ENCODE measurements around the gene DNM3. TPM values are rescaled to one million over a fixed set of nuclear protein-coding genes. Genes with fewer than 3 reads are reported as not detected.

Gene DNM3
- total RNA-seq, 1 donor from 2014 or later: 1.1 TPM

DNA sequence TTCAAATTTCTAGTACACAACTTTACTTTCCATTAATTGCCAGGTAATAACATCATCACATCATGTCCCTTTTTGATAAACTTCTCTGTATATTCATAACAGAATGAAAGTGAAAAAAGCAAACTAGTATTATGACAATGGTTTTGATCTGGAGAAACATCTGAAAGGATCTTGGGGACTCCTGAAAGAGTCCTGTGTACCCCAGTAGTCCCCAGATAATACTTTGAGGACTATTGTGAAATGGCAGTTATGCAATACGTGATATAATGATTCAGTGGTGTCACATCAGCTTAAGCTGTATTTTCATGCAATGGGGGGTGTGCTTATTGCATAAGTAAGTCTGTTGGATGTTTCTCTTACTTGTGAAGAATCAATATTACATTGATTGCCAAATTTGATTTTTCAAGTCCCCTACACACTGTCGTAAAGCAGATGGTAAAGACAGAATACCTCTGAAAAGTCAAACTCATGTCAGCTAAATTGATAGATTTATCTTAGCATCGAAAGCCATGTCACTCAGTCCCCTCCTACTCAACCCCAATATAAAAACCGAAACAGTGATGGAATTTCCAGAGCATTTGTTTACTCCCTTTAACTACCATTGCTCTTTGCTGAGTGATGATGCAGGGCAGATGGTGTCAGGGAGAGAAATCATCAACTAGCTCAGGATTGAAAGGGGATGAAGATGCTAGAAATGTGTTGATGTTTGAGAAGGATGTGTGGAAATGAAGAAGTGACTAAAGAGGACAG, 432.5 kb downstream of the DNM3 start:
- Mint-ChIP-seq H3K9me3 (no peaks in the 10 kb centered on the region), H3K36me3 (no peaks in the 10 kb centered on the region), H3K4me3 (no peak overlapping the region), H3K4me1 (peaks cover 10% of the 10 kb centered on the region), H3K27me3 (ENCODE audit: insufficient read depth, low read depth) (no peaks in the 10 kb centered on the region), H3K27ac (no peak overlapping the region)
- H2AFZ ChIP-seq (replicated peaks): no peak overlapping the region
- no peak overlapping the region for H3K4me3 ChIP-seq
- H3K4me2 ChIP-seq: no peak overlapping the region
- TF ChIP-seq EZH2phosphoT487 (IDR thresholded peaks at IDR 0.05) (no peak), EZH2 (IDR thresholded peaks at IDR 0.05) (no peak)
- TF ChIP-seq, protein P1, sequence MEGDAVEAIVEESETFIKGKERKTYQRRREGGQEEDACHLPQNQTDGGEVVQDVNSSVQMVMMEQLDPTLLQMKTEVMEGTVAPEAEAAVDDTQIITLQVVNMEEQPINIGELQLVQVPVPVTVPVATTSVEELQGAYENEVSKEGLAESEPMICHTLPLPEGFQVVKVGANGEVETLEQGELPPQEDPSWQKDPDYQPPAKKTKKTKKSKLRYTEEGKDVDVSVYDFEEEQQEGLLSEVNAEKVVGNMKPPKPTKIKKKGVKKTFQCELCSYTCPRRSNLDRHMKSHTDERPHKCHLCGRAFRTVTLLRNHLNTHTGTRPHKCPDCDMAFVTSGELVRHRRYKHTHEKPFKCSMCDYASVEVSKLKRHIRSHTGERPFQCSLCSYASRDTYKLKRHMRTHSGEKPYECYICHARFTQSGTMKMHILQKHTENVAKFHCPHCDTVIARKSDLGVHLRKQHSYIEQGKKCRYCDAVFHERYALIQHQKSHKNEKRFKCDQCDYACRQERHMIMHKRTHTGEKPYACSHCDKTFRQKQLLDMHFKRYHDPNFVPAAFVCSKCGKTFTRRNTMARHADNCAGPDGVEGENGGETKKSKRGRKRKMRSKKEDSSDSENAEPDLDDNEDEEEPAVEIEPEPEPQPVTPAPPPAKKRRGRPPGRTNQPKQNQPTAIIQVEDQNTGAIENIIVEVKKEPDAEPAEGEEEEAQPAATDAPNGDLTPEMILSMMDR (IDR thresholded peaks at IDR 0.05): no peak
- H3K27me3 ChIP-seq: no peaks in the 10 kb centered on the region
- H3K27ac ChIP-seq: no peak overlapping the region
- H3K9ac ChIP-seq: no peak overlapping the region
- no peaks in the 10 kb centered on the region for H3K36me3 ChIP-seq
- H3K4me1 ChIP-seq: peaks cover 5% of the 10 kb centered on the region
- no peaks in the 10 kb centered on the region for H3K9me3 ChIP-seq (ENCODE audit: low read depth)
- DNase-seq (ENCODE audit: low spot score): no peak
- H3F3A ChIP-seq (ENCODE audit: low read depth): no peaks in the 10 kb centered on the region
- H4K20me1 ChIP-seq (ENCODE audit: low read depth): no peaks in the 10 kb centered on the region
- H3K79me2 ChIP-seq (ENCODE audit: low read depth): no peaks in the 10 kb centered on the region

DNA sequence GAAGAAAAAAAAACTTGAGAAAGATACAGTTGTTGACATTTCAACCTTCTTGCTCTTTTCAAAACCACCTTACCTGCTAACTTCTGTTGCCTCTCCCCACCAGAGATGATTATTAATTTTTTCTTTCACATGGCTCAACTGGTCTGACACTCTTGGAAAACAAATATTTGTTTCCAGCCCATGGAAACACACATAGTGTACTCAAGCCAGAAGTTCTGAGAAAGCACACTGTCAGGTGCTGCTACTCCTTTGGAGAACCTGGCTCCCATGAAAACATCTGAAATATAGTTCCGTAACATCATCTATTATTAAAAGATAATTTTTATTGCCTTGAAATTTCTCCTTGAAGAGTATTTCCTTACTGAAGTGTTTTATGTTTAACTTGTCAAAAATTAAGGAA, 434.2 kb downstream of the DNM3 start:
- no peak for TF ChIP-seq EZH2 (IDR thresholded peaks at IDR 0.05)
- TF ChIP-seq EZH2phosphoT487 (IDR thresholded peaks at IDR 0.05): no peak
- TF ChIP-seq, protein P1 (IDR thresholded peaks at IDR 0.05): no peak
- no peak overlapping the region for H3K27ac Mint-ChIP-seq
- H3K4me1 ChIP-seq: peaks cover 6% of the 10 kb centered on the region

DNA sequence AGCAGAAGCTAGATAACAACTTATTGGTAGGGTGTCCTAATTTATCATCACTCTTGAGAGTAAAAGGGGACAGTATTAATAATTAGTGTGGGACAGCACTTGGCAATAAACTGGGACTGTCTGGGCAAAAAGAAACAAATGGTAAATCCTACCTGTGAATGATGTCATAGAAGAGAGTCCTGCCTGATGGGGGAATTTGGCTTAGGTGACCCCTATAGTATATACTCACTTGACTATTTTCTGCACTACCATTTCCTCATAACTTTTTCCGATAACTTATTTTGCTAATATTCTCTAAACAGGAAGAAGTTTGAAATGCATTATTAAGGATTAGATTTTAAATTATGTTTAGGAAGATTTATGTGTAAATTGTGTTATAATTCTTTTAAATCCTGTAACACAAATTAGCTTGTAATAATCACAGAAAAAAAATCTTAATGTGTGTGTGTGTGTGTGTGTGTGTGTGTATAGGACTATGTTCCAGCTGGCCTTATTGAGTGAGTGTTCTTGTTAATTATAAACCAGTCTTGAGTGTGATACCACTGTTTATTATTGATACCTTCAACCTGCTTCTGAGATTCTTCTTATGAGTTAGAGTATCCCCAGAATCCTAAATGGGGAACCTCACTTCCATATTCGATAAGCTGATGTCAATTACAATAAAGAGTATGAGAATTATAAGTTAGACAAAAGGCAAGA, 435.0 kb downstream of the DNM3 start:
- H3K9me3 ChIP-seq (ENCODE audit: low read depth): no peaks in the 10 kb centered on the region
- H3K4me1 Mint-ChIP-seq: peaks cover 15% of the 10 kb centered on the region
- TF ChIP-seq, protein P1 (IDR thresholded peaks at IDR 0.05): no peak
- TF ChIP-seq EZH2 (IDR thresholded peaks at IDR 0.05) (no peak), EZH2phosphoT487 (IDR thresholded peaks at IDR 0.05) (no peak)
- no peaks in the 10 kb centered on the region for H3K9me3 Mint-ChIP-seq
- H3K36me3 ChIP-seq: no peaks in the 10 kb centered on the region
- no peaks in the 10 kb centered on the region for H3K79me2 ChIP-seq (ENCODE audit: low read depth)
- H3K9ac ChIP-seq: no peak overlapping the region
- no peak overlapping the region for H2AFZ ChIP-seq (replicated peaks)
- peaks cover 6% of the 10 kb centered on the region for H3K4me1 ChIP-seq
- no peaks in the 10 kb centered on the region for H4K20me1 ChIP-seq (ENCODE audit: low read depth)
- H3K4me3 Mint-ChIP-seq: no peak overlapping the region
- no peak for DNase-seq (ENCODE audit: low spot score)
- H3K27me3 Mint-ChIP-seq (ENCODE audit: insufficient read depth, low read depth): no peaks in the 10 kb centered on the region
- no peak overlapping the region for H3K27ac ChIP-seq
- H3K36me3 Mint-ChIP-seq: no peaks in the 10 kb centered on the region
- no peaks in the 10 kb centered on the region for H3K27me3 ChIP-seq
- no peak overlapping the region for H3K27ac Mint-ChIP-seq
- H3K4me3 ChIP-seq: no peak overlapping the region
- H3K4me2 ChIP-seq: no peak overlapping the region
- no peaks in the 10 kb centered on the region for H3F3A ChIP-seq (ENCODE audit: low read depth)

More for the DNA sequence above, 434.2 kb downstream of the DNM3 start:
- H3K79me2 ChIP-seq (ENCODE audit: low read depth): no peaks in the 10 kb centered on the region
- no peak overlapping the region for H3K27ac ChIP-seq
- H3K27me3 Mint-ChIP-seq (ENCODE audit: insufficient read depth, low read depth): no peaks in the 10 kb centered on the region
- H3K4me2 ChIP-seq: no peak overlapping the region
- DNase-seq (ENCODE audit: low spot score): no peak
- H3K9me3 Mint-ChIP-seq: no peaks in the 10 kb centered on the region
- H3K4me3 ChIP-seq: no peak overlapping the region
- H4K20me1 ChIP-seq (ENCODE audit: low read depth): no peaks in the 10 kb centered on the region
- H3K4me1 Mint-ChIP-seq: peaks cover 15% of the 10 kb centered on the region
- no peak overlapping the region for H3K4me3 Mint-ChIP-seq
- H3K9me3 ChIP-seq (ENCODE audit: low read depth): no peaks in the 10 kb centered on the region
- no peaks in the 10 kb centered on the region for H3K27me3 ChIP-seq
- H3K36me3 Mint-ChIP-seq: no peaks in the 10 kb centered on the region
- H3K9ac ChIP-seq: no peak overlapping the region
- no peak overlapping the region for H2AFZ ChIP-seq (replicated peaks)
- no peaks in the 10 kb centered on the region for H3F3A ChIP-seq (ENCODE audit: low read depth)
- no peaks in the 10 kb centered on the region for H3K36me3 ChIP-seq

Measured in neural progenitor cell (in vitro differentiated cells).